ENCODE data around the gene ABL1. TPM values are rescaled to one million over a fixed set of nuclear protein-coding genes. Genes with fewer than 3 reads are reported as not detected.

The ABL1 gene
- polyA plus RNA-seq, 3 donors from 2014 or later, result 0.25 to 19.2 (median 5.0) TPM

DNA sequence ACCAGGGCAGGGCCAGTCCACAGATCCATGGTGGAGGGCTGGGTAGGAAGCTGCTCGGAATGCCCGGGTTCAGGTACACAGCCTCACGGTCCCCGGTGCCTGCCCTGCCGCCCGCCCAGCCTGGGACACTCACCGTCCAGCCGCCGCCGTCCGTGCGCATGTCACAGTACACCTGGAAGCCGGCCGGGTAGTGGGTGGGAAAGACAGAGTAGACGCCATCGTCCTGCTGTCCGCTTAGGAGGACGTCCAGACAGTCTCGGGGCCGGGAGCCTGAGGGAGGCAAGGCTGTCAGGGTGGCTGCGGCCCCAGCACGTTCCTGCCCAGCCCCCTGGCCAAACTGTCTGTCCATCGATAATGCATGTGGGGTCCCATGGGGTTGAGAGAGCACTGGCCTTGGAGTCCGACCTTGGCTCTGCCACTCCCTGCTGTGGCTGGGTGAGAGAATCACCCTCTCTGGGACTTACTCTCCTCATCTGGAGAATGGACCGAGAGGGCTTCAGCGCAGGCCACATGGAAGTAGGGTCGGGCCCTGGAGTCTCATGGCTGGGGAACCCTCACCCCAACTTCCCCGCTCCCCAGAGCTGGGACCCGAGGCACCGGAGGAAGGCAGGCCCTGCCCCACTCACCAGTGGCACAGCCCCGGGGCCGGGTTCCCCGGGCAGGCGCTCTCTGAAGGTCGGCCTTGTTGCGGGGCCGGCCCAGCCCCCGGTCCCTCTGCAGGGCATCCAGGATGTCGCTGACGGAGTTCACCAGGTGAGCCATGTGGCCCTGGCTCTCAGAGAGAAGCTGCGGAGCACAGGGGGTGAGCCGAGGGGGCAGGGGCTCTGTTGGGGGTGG, 88.8 kb downstream of the ABL1 start:
- Mint-ChIP-seq H3K4me3 (no peak overlapping the region), H3K4me1 (no peaks in the 10 kb centered on the region), H3K27me3 (ENCODE audit: low read depth in 3 of 3) (peaks cover 0 to 6% (median 0%) of the 10 kb centered on the region in 3 donors), H3K36me3 (no peaks in the 10 kb centered on the region), H3K9me3 (no peaks in the 10 kb centered on the region), H3K27ac (no peak overlapping the region)
- no peak for DNase-seq

- no peaks in the 10 kb centered on the region for H3K36me3 Mint-ChIP-seq
- H3K27ac Mint-ChIP-seq, result no peak overlapping the region
- H3K27me3 Mint-ChIP-seq (ENCODE audit: low read depth in 3 of 3), result peaks cover 0 to 4% (median 0%) of the 10 kb centered on the region in 3 donors
- no peaks in the 10 kb centered on the region for H3K4me1 Mint-ChIP-seq
- H3K9me3 Mint-ChIP-seq, result no peaks in the 10 kb centered on the region
- no peak for DNase-seq
- H3K4me3 Mint-ChIP-seq, result no peak overlapping the region
Measured at GRCh38 chr9:130924448-130924788, 89.4 kb downstream of the ABL1 start.

DNA sequence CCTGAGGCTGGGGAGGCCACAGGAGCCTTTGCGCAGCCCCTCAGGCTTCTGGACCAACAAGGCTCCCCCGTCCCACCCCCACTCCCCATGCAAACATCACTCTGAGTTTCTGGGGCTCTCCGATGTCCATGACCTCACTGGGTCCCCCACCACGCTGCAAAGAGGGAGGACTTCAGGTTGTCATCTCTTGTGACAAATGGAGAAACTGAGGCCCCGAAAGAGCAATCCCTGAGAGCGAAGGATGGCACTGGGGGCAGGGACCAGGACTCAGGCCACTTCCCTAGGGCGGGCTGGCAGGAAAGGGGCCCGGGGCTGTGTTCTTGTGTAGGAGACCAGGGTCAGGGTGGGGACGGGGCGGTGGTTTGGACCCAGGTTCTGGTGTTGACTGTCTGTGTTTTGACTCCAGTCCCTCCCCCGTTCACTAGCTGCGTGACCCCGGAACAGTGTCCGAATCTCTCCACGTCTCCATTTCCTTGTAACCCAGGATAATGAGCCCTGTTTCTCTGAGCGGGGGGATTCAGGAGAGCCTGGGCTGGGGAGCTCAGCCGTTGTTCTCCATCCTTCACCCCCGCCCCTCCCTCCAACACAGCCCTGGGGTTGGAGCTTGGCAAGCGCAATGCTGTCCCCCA, 90.1 kb downstream of the ABL1 start:
- DNase-seq, result no peak
- H3K36me3 Mint-ChIP-seq, result no peaks in the 10 kb centered on the region
- H3K9me3 Mint-ChIP-seq, result no peaks in the 10 kb centered on the region
- peaks cover 0 to 6% (median 0%) of the 10 kb centered on the region in 3 donors for H3K27me3 Mint-ChIP-seq (ENCODE audit: low read depth in 3 of 3)
- H3K4me3 Mint-ChIP-seq, result no peak overlapping the region
- H3K27ac Mint-ChIP-seq, result no peak overlapping the region
- H3K4me1 Mint-ChIP-seq, result no peaks in the 10 kb centered on the region

DNA sequence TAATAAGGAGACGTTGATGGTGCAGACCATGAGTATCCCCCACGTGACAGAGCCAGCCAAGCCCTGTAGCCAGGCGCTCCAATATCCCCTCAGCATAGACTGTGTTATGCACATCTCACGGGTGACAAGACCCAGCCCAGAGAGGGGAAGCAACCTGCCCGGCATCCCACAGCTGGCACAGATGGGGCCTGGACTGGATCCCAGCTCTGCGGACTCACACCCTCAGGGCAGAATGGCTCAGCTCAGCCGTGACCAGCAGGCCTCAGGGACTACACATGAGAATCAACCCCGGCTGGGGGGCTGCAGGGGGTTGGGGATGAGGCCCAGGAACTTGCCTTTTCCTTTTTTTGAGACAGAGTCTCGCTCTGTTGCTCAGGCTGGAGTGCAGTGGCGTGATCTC, 92.3 kb downstream of the ABL1 start:
- no peaks in the 10 kb centered on the region for H3K9me3 Mint-ChIP-seq
- H3K4me1 Mint-ChIP-seq, result no peaks in the 10 kb centered on the region
- H3K36me3 Mint-ChIP-seq, result no peaks in the 10 kb centered on the region
- no peak for DNase-seq
- peaks cover 0 to 7% (median 2%) of the 10 kb centered on the region in 3 donors for H3K27me3 Mint-ChIP-seq (ENCODE audit: low read depth in 3 of 3)
- H3K4me3 Mint-ChIP-seq, result no peak overlapping the region
- H3K27ac Mint-ChIP-seq, result no peak overlapping the region

GRCh38 chr9:130927995-130928900, 93.2 kb downstream of the ABL1 start:
- no peak overlapping the region for H3K4me3 Mint-ChIP-seq
- no peaks in the 10 kb centered on the region for H3K36me3 Mint-ChIP-seq
- no peaks in the 10 kb centered on the region for H3K9me3 Mint-ChIP-seq
- no peaks in the 10 kb centered on the region for H3K4me1 Mint-ChIP-seq
- H3K27ac Mint-ChIP-seq, result no peak overlapping the region
- H3K27me3 Mint-ChIP-seq (ENCODE audit: low read depth in 3 of 3), result peaks cover 3 to 7% (median 5%) of the 10 kb centered on the region in 3 donors
- no peak for DNase-seq

GRCh38 chr9:130929571-130930038, 94.6 kb downstream of the ABL1 start:
- H3K4me3 Mint-ChIP-seq, result no peak overlapping the region
- H3K4me1 Mint-ChIP-seq, result no peaks in the 10 kb centered on the region
- H3K36me3 Mint-ChIP-seq, result no peaks in the 10 kb centered on the region
- H3K27me3 Mint-ChIP-seq (ENCODE audit: low read depth in 3 of 3), result peaks cover 3 to 7% (median 5%) of the 10 kb centered on the region in 3 donors
- no peak overlapping the region for H3K27ac Mint-ChIP-seq
- H3K9me3 Mint-ChIP-seq, result no peaks in the 10 kb centered on the region
- DNase-seq, result no peak

DNA sequence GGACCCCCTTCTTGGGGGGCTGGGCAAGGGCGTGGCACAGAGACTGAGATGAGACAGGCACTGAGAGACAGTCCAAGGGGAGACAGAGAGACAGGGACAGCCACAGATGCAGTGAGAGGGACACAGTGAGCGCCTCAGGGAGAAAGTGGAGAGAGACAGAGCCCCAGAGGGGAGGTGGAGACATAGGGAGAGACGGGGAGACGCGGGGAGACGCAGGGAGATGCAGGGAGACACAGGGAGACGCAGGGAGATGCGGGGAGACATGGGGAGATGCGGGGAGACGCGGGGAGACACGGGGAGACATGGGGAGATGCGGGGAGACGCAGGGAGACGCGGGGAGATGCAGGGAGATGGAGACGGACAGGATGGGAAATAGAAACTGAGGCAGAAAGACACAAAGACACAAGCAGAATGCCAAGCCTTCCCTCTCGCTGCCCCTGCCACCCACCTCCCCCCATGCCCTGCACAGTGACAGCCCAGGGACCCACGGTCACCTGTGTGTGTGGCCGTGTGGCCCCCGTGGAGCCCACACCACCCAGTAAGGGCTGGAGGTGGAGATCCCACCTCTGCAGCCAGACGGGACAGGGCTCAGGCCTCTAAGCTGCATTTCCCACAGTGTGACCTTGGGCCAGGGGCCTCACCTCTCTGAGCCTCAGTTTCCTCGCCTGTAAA, 95.2 kb downstream of the ABL1 start:
- Mint-ChIP-seq H3K4me3 (no peak overlapping the region), H3K36me3 (no peaks in the 10 kb centered on the region), H3K4me1 (no peaks in the 10 kb centered on the region), H3K27ac (no peak overlapping the region), H3K27me3 (ENCODE audit: low read depth in 3 of 3) (peaks cover 4 to 8% (median 7%) of the 10 kb centered on the region in 3 donors), H3K9me3 (no peaks in the 10 kb centered on the region)
- DNase-seq, result no peak

- peaks cover 4 to 10% (median 6%) of the 10 kb centered on the region in 3 donors for H3K27me3 Mint-ChIP-seq (ENCODE audit: low read depth in 3 of 3)
Measured at GRCh38 chr9:130930804-130931349, 95.8 kb downstream of the ABL1 start.

DNA sequence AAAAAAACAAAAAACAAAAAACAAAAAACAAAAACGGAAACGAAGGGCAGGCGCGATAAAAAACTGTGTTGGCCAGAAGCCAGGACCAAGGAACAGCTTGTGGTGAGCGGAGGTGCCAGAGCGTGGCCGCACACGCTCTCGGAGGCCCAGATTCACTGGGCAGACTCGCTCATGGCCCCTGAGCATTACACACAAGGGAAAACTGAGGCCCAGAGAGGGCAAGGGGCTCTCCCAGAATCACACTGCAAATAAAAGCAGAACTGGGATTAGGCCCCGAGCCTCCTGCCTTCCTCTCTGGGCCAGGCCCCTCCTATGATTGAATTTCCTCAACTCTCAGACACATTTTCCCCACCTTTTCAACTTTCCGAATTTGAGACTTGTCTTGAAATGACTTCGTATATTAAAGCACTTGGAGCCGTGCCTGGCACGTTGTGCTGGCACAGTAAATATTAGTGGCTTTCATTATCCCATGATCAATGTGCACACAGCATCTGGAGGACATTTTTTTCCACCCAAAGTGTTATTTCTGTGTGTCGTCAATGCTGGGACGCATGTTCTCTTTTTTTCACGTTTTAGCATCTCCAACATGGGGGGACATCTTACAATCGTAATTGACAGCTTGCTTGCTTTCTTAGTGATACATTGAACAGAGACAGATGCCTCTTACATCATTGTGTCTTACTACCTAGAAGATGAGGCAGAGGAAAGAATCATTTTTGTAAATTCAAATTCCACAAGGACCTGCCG, 96.6 kb downstream of the ABL1 start:
- Mint-ChIP-seq H3K4me3 (no peak overlapping the region), H3K9me3 (peaks cover 0 to 2% (median 0%) of the 10 kb centered on the region in 6 donors), H3K27ac (no peak overlapping the region), H3K27me3 (ENCODE audit: low read depth in 3 of 3) (peaks cover 4 to 13% (median 4%) of the 10 kb centered on the region in 3 donors), H3K4me1 (peaks cover 0 to under 1% of the 10 kb centered on the region in 2 donors), H3K36me3 (peaks cover 0 to 1% (median 0%) of the 10 kb centered on the region in 3 donors)
- no peak for DNase-seq

More at GRCh38 chr9:130930804-130931349, 95.8 kb downstream of the ABL1 start:
- Mint-ChIP-seq H3K9me3 (no peaks in the 10 kb centered on the region), H3K27ac (no peak overlapping the region), H3K4me1 (no peaks in the 10 kb centered on the region), H3K36me3 (no peaks in the 10 kb centered on the region), H3K4me3 (no peak overlapping the region)
- DNase-seq, result no peak

DNA sequence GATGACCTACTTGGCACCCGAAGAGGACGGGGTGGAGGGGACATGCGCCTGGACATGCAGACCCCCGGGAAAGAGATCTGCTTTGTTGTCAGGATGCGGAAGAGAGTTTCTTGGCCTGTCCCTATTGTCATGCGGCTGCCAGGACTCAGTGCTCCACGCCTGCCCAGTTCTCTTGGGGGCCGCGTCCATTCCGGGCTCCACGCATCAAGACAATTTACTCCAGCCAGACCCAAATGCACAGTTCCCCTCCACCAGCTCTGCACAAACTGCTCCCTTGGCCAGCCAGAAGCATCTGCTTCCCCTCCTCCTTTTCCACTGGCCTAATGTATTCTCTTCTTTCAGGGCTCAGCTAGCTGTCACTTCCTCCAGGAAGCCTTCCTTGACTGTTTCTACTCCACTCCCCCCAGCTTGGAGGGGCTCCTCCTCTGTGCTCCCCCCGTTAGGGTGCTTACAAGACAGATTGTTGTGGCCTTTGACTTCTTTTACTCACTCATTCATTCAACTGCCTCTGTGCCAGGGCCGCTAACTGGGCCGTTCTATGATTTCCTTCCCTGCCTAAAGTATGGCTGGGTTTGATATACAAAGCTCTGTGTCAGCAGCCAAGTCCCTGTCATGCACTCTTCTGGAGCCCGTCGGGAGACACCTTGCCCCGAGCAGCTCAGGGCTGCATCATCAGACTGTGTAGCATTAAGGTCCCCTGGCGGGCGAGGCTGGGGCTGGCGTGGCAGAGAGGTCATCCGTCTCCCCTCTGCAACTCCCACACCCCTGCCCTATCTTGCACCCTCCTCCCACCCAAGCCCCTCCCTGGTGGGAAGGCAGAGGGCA, 97.4 kb downstream of the ABL1 start:
- no peak for DNase-seq
- H3K27me3 Mint-ChIP-seq (ENCODE audit: low read depth in 3 of 3), result peaks cover 4 to 18% (median 4%) of the 10 kb centered on the region in 3 donors
- no peak overlapping the region for H3K4me3 Mint-ChIP-seq
- no peak overlapping the region for H3K27ac Mint-ChIP-seq
- H3K4me1 Mint-ChIP-seq, result peaks cover 0 to 4% of the 10 kb centered on the region in 2 donors
- peaks cover 0 to 4% (median 0%) of the 10 kb centered on the region in 6 donors for H3K9me3 Mint-ChIP-seq
- peaks cover 0 to 4% (median 0%) of the 10 kb centered on the region in 3 donors for H3K36me3 Mint-ChIP-seq

GRCh38 chr9:130933114-130934046, 98.3 kb downstream of the ABL1 start:
- peaks cover 0 to 4% (median 0%) of the 10 kb centered on the region in 3 donors for H3K36me3 Mint-ChIP-seq
- H3K9me3 Mint-ChIP-seq, result peaks cover 0 to 4% (median 0%) of the 10 kb centered on the region in 6 donors
- H3K4me1 Mint-ChIP-seq, result peaks cover 0 to 4% of the 10 kb centered on the region in 2 donors
- no peak overlapping the region for H3K27ac Mint-ChIP-seq
- no peak overlapping the region for H3K4me3 Mint-ChIP-seq
- peaks cover 4 to 22% (median 6%) of the 10 kb centered on the region in 3 donors for H3K27me3 Mint-ChIP-seq (ENCODE audit: low read depth in 3 of 3)
- DNase-seq, result no peak

Data from immature natural killer cell (primary cell).